BLaER1 treated with 17β-estradiol and CSF1 and Interleukin-3, amounts not matched to agents 10 nM and 100 nM (cell line): ENCODE results near the gene IL12RB1.

ENCODE experiments used
- H3K27ac ChIP-seq, 11 experiments: shearing (Covaris generic); formaldehyde crosslinking; 2 replicates each; pipeline ENCODE4 v1.8.1; 2022
- H3K27me3 ChIP-seq, 11 experiments: shearing (Covaris generic); formaldehyde crosslinking; 2 replicates each; pipeline ENCODE4 v1.8.1; 2022
- H3K36me3 ChIP-seq, 11 experiments: shearing (Covaris generic); formaldehyde crosslinking; 2 replicates each; pipeline ENCODE4 v1.8.1; 2022
- H3K4me1 ChIP-seq, 10 experiments: shearing (Covaris generic); formaldehyde crosslinking; 2 replicates each; pipeline ENCODE4 v1.8.1; 2022
- H3K4me2 ChIP-seq, 11 experiments: shearing (Covaris generic); formaldehyde crosslinking; 2 replicates each; pipeline ENCODE4 v1.8.1; 2022
- H3K4me3 ChIP-seq, 10 experiments: shearing (Covaris generic); formaldehyde crosslinking; 2 replicates each; pipeline ENCODE4 v1.8.1; 2022
- H3K9ac ChIP-seq, 11 experiments: shearing (Covaris generic); formaldehyde crosslinking; 2 replicates each; pipeline ENCODE4 v1.8.1; 2022
- H3K9me3 ChIP-seq, 11 experiments: shearing (Covaris generic); formaldehyde crosslinking; replicated peaks in 1 of 11; 2 replicates each; pipeline ENCODE4 v1.8.1; 2022
- H4K20me1 ChIP-seq, 11 experiments: shearing (Covaris generic); formaldehyde crosslinking; 2 replicates each; pipeline ENCODE4 v1.8.1; 2022
- Cebpa-rat ChIP-seq, 11 experiments: shearing (Covaris generic); IDR thresholded peaks; 2 replicates each; pipeline ENCODE4 v1.8.1; 2022

The IL12RB1 gene

DNA sequence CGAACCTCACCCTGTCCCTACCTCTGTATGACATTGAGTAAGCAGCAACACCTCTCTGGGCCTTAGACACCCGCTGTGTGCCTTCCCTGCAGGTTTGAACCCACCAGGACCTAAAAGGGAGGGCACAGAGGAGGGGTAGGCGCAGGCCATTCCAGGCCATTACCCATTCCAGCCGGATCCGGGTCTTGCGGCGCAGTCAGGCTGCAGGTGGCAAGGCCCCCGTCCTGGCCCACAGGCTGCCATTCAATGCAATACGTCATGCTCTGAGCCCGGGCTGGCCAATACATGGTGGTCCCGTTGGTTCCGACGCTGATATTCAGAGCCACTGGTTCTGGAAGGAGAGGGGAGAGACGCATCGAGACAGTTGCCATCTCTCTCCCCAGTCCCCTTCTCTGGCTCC lies 17.4 kb downstream of the IL12RB1 start:
- Histone ChIP-seq H3K27me3 (no peaks in the 10 kb centered on the region), H3K36me3 (peaks cover 0 to 44% (median 0%) of the 10 kb centered on the region in 11 experiments; a peak in 4 of 22 replicates), H3K4me3 (no peak overlapping the region), H3K4me1 (peaks cover 0 to 7% (median 0%) of the 10 kb centered on the region in 10 experiments; a peak in 2 of 20 replicates), H3K4me2 (no peak overlapping the region), H3K27ac (no peak overlapping the region), H3K9ac (no peak overlapping the region), H4K20me1 (no peaks in the 10 kb centered on the region), H3K9me3 (no peaks in the 10 kb centered on the region)
- TF ChIP-seq Cebpa-rat (IDR thresholded peaks at IDR 0.05) = no peak

DNA sequence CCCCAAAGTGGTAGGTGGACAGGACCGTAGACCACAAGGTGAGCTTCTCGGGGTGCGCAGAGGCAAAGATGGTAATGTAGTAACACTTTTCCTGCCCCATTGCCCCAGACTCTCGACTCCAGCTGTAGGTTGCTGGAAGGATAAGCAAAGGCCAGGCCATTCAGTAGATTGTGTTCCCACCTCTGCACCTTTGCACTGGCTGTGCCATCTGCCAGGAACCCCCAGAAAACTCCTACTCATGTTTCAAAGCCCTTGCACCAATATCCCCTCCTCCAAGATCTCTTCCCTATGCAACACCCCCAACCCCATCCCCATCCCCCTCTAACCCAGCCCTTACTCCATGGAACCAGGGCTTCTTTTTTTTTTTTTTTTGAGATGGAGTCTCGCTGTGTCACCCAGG lies 18.3 kb downstream of the IL12RB1 start:
- Histone ChIP-seq H3K4me1 (peaks cover 0 to 7% (median 0%) of the 10 kb centered on the region in 10 experiments; a peak in 3 of 20 replicates), H4K20me1 (no peaks in the 10 kb centered on the region), H3K9ac (no peak overlapping the region), H3K4me3 (no peak overlapping the region), H3K27ac (no peak overlapping the region), H3K36me3 (peaks cover 0 to 41% (median 0%) of the 10 kb centered on the region in 11 experiments; a peak in 4 of 22 replicates), H3K9me3 (no peaks in the 10 kb centered on the region), H3K27me3 (no peaks in the 10 kb centered on the region), H3K4me2 (no peak overlapping the region)
- TF ChIP-seq Cebpa-rat (IDR thresholded peaks at IDR 0.05) = no peak

DNA sequence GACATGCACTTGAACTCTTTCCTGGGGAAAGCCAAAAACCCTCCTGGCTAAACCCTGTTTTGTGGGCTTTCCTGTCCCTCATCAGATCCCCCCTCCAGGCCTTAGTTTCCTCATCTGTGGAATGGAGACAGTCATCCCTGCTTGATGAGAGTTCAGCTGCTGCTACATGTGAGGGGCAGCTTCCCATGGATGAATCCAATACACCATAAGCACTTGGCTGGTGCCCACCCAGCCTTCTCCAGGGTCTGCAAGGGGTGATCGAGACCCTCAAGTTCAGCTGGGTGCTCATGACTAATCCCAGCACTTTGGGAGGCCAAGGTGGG lies 21.6 kb downstream of the IL12RB1 start:
- Histone ChIP-seq H3K27ac (no peak overlapping the region), H4K20me1 (no peaks in the 10 kb centered on the region), H3K4me1 (peaks cover 0 to 13% (median 8%) of the 10 kb centered on the region in 10 experiments; a peak in 11 of 20 replicates), H3K27me3 (no peaks in the 10 kb centered on the region), H3K4me3 (no peak overlapping the region), H3K4me2 (no peak overlapping the region), H3K9ac (no peak overlapping the region), H3K9me3 (no peaks in the 10 kb centered on the region), H3K36me3 (peaks cover 0 to 13% (median 0%) of the 10 kb centered on the region in 11 experiments; a peak in 2 of 22 replicates)
- TF ChIP-seq Cebpa-rat (IDR thresholded peaks at IDR 0.05) = no peak

GRCh38 chr19:18063463-18063862 lies 23.3 kb downstream of the IL12RB1 start:
- H3K4me3 ChIP-seq = no peak overlapping the region
- no peak overlapping the region for H3K27ac ChIP-seq
- H4K20me1 ChIP-seq = no peaks in the 10 kb centered on the region
- no peaks in the 10 kb centered on the region for H3K27me3 ChIP-seq
- H3K4me1 ChIP-seq = peaks cover 4 to 20% (median 12%) of the 10 kb centered on the region in 10 experiments; a peak in 17 of 20 replicates
- H3K36me3 ChIP-seq = peaks cover 0 to 5% (median 0%) of the 10 kb centered on the region in 11 experiments; a peak in 1 of 22 replicates
- no peak overlapping the region for H3K9ac ChIP-seq
- no peaks in the 10 kb centered on the region for H3K9me3 ChIP-seq
- TF ChIP-seq Cebpa-rat (IDR thresholded peaks at IDR 0.05) = no peak
- 0 out of 22 replicates have a peak overlapping the region, but pooled peaks of 2 of the 11 experiments have one; percentile 13 to 37 for H3K4me2 ChIP-seq

- H3K4me3 ChIP-seq = no peak overlapping the region
- no peaks in the 10 kb centered on the region for H3K9me3 ChIP-seq
- no peak overlapping the region for H3K27ac ChIP-seq
- H3K27me3 ChIP-seq = no peaks in the 10 kb centered on the region
- H3K9ac ChIP-seq = no peak overlapping the region
- H3K4me2 ChIP-seq = no peak overlapping the region
- peaks cover 0 to 5% (median 0%) of the 10 kb centered on the region in 11 experiments; a peak in 1 of 22 replicates for H3K36me3 ChIP-seq
- TF ChIP-seq Cebpa-rat (IDR thresholded peaks at IDR 0.05) = no peak
- no peaks in the 10 kb centered on the region for H4K20me1 ChIP-seq
- peaks cover 15 to 30% (median 23%) of the 10 kb centered on the region in 10 experiments for H3K4me1 ChIP-seq
Measured at GRCh38 chr19:18062028-18062427, 24.7 kb downstream of the IL12RB1 start.

DNA sequence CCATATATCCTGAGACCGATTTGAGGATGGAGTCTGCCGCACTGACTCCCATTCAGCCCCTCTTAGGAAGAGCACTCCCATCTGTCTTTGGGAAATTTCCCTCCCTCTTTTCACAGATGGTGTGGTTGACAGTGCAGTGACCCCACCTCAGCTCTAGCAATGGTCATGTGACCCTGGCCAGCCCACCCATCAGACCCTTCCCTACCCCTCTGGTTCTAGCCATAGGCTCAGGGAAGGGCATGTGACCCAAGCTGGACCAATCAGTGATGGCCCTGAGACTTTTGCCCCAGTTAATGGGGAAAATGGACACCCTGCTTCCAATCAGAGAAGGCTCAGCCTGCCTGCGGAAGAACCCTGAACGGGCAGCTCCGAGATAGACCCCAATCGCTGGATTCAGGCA lies 26.3 kb downstream of the IL12RB1 start:
- no peak overlapping the region for H3K27ac ChIP-seq
- H4K20me1 ChIP-seq = no peaks in the 10 kb centered on the region
- H3K27me3 ChIP-seq = no peaks in the 10 kb centered on the region
- H3K36me3 ChIP-seq = no peaks in the 10 kb centered on the region
- H3K9me3 ChIP-seq = no peaks in the 10 kb centered on the region
- H3K4me3 ChIP-seq = no peak overlapping the region
- H3K4me1 ChIP-seq = peaks cover 15 to 30% (median 23%) of the 10 kb centered on the region in 10 experiments
- TF ChIP-seq Cebpa-rat (IDR thresholded peaks at IDR 0.05) = no peak
- H3K4me2 ChIP-seq = no peak overlapping the region
- no peak overlapping the region for H3K9ac ChIP-seq

DNA sequence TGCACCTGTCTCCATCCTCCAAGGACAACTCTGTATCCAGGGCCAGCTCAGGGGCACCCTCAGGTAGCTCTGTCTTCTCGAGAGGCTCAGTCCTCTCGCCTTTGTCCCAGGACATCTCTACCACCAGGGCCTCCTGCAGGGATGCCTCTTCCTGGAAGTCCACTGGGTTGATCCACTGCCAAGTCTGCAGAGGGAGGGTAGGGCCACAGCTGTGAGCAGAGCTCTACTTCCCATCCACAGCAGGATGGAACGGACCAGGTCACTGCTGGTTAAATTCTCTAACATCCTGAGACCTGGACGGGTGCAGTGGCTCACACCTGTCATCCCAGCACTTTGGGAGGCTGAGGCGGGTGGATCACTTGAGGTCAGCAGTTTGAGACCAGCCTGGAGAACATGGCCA lies 26.8 kb downstream of the IL12RB1 start:
- no peak overlapping the region for H3K4me2 ChIP-seq
- TF ChIP-seq Cebpa-rat (IDR thresholded peaks at IDR 0.05) = no peak
- H3K36me3 ChIP-seq = no peaks in the 10 kb centered on the region
- H3K27me3 ChIP-seq = no peaks in the 10 kb centered on the region
- H3K9ac ChIP-seq = no peak overlapping the region
- no peak overlapping the region for H3K4me3 ChIP-seq
- H3K9me3 ChIP-seq = no peaks in the 10 kb centered on the region
- H3K4me1 ChIP-seq = peaks cover 15 to 30% (median 22%) of the 10 kb centered on the region in 10 experiments
- H4K20me1 ChIP-seq = no peaks in the 10 kb centered on the region
- H3K27ac ChIP-seq = no peak overlapping the region

DNA sequence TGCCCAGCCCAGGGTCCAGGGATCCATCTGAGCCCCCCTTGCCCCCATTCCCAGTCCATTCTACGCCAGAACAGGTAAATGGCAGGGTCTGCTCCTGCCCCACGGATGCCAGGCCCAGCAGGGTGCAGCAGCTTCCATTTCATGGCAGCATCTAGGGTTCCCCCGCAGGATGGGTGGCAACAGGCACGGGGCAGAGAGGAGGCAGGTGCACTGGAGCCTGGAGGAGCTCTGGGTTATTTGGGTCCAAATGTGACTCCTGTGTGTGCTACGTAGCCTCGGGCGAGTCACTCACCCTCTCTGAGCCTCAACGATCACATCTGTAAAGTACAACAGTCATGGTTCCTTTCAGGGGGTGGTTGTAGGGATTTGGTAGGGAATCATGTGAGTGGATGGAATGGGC lies 27.4 kb downstream of the IL12RB1 start:
- Histone ChIP-seq H3K9ac (no peak overlapping the region), H3K36me3 (no peaks in the 10 kb centered on the region), H3K27me3 (no peaks in the 10 kb centered on the region), H3K4me2 (0 out of 22 replicates have a peak overlapping the region, but pooled peaks of 1 of the 11 experiments have one; percentile 80), H3K4me1 (peaks cover 15 to 30% (median 22%) of the 10 kb centered on the region in 10 experiments), H4K20me1 (no peaks in the 10 kb centered on the region), H3K9me3 (no peaks in the 10 kb centered on the region), H3K4me3 (no peak overlapping the region), H3K27ac (no peak overlapping the region)
- TF ChIP-seq Cebpa-rat (IDR thresholded peaks at IDR 0.05) = no peak

GRCh38 chr19:18058208-18059009 lies 28.3 kb downstream of the IL12RB1 start:
- Histone ChIP-seq H3K9ac (peak overlapping the region; percentile 62 to 80 (median 76)), H3K4me3 (peak overlapping the region; percentile 28 to 63 (median 48); a peak in 18 of 20 replicates), H4K20me1 (no peaks in the 10 kb centered on the region), H3K4me2 (peak overlapping the region; percentile 72 to 91 (median 85)), H3K4me1 (peaks cover 15 to 30% (median 22%) of the 10 kb centered on the region in 10 experiments), H3K27me3 (no peaks in the 10 kb centered on the region), H3K27ac (peak overlapping the region; percentile 20 to 86 (median 80); a peak in 21 of 22 replicates), H3K36me3 (no peaks in the 10 kb centered on the region), H3K9me3 (no peaks in the 10 kb centered on the region)
- TF ChIP-seq Cebpa-rat (IDR thresholded peaks at IDR 0.05) = peak in 3 of 11 experiments; percentile 15 to 80 (median 57); a peak in 2 of 22 replicates
